Iris pigment epithelial cell (primary cell): ENCODE measurements around the gene SCGB1C2.
"Not testable (repeated sequence)": the region's sequence is repeated elsewhere in the genome, so short reads cannot be mapped to it uniquely, and the experiment has no call there.

Experiments
- DNase-seq: peaks from one replicate; pipeline ENCODE4 v3.0.0-alpha.2; 2011; ENCODE audit warnings: low read depth

SCGB1C2 gene

DNA sequence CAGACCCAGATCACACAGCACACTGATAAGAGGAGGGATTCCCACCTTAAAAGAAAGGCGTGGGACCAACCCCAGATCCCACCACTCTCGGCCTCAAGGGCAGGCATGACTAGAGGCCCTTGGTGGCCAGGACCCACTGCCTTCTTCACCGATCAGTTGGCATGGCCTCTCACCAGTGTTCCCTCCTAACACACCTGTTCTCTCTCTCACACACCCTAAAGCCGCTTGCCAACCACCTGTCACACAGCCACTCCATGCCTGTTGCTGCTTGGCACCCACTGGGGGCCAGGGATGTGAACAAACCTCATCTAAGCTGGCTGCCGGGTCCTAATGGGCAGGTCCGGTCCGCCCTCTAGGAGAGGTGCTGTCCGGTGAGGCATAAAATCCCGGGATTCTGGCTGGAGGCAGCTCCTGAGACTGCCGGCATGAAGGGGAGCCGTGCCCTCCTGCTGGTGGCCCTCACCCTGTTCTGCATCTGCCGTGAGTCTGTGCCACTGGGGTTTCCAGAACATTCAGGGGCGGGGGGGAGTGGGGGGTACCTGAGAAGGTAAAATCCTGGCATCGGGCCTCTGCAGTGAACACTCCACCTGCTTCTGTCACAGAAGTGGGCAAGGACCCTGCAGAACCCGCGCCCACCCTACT is at the start of gene SCGB1C2:
Gene SCGB1C2, plus strand, starts transcription at position 404 of the 642 bp plus-strand sequence. Its CDS starts 22 bp downstream, at position 426.
- not testable (repeated sequence) for DNase-seq

DNA sequence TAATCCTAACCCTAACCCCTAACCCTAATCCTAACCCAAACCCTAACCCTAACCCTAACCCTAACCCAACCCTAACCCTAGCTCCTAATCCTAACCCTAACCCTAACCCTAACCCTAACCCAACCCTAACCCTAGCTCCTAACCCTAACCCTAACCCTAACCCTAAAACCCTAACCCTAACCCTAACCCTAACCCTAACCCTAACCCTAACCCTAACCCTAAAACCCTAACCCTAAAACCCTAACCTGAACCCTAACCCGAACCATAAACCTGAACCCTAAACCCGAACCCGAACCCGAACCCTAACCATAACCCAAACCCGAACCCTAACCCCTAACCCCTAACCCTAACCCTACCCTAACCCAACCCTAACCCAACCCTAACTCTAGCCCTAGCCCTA is 24.3 kb upstream of the SCGB1C2 start:
- DNase-seq: not testable (repeated sequence)

DNA sequence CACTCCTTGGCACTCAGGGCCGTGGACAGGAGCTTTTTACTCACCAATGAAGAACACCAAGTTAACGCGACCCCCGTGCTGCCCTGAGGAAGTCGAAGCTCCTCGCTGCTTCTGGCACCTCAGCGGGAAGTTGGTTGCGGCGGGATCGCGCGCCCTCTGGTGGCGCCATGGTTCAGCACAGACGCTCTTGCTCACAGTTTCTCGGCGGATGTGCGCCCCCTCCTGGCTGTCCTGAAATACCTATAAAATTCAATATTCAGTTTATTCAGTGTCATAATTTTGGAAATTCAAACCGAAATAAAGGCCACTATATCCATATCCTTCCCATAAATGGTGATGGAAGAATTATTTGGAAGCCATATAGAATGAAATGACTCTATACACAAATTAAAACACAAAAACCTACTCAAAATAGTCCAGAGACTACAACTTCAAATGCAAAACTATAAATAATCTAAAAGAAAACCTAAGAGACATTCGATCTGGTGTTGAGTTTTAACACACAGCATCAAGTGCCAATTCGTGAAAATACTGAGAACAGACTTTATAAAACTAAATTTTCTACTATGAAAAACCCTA is 18.9 kb upstream of the SCGB1C2 start:
- peak; percentile 13 for DNase-seq

DNA sequence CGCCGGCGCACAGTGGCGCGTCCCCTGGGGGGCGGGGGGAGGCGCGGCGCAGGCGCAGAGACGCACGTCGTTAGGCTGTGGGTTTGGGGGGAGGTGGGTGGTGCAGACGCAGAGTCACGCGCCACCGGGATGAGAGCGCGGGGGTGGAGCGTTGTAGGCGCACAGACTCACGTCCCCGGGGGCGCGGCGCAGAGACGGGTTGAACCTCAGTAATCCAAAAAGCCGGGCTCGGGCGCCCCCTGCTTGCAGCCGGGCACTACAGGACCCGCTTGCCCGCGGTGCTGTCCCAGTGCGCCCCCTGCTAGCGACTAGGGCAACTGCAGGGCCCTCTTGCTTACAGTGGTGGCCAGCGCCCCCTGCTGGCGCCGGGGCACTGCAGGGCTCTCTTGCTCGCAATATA is 3.4 kb upstream of the SCGB1C2 start:
- not testable (repeated sequence) for DNase-seq

DNA sequence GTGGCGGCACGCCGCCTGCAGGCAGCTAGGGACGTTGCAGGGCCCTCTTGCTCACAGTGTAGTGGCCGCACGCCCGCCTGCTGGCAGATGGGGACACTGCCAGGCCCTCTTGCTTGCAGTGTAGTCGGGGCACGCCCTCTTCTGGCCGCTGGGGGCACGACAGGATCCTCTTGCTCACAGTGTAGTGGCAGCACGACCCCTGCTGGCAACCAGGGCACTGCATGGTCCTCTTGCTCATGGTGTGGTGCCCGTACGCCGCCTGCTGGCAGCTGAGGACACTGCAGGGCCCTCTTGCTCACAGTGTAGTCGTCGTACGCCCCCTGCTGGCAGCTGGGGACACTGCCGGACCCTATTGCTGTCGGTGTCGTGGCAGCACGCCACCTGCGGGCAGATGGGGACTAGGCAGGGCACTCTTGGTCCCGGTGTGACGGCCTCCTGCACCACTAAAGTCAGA is 3.0 kb upstream of the SCGB1C2 start:
- not testable (repeated sequence) for DNase-seq

DNA sequence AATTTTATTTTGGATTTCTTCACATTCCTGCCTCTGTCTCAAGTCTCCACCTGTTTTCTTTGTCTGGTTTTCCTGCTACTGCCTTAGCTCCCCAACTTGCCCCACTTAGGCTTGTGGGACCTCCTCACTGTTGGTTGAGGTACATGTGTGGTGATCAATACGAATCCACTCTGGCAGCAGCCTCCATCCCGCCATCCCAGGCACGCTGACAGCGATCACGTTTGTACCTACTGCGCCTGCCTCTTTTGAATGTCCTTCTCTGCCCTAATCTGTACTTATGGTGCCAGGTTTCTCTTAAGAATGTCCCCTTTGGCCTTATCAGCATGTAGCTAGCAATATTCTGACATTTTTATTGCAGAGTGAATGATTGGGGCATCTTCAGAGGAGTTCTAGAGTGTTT is 2.3 kb upstream of the SCGB1C2 start:
- DNase-seq: not testable (repeated sequence)

DNA sequence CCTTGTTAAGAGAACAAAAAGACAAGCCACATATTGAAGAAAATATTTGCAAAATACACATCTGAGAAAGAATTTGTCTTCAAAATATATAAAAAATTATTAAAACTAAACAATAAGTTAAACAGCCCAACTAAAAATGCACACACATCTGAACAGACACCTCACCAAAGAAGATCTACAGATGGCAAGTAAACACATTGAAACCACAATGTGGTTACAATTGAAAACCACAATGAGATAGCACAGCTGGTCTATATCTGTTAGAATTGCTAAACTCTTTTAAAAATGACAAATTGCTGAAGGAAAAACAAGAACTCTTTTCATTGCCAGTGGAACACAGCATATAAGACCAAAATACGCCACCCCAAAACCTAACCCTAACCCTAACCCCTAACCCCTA is 1.5 kb upstream of the SCGB1C2 start:
- DNase-seq: not testable (repeated sequence)

DNA sequence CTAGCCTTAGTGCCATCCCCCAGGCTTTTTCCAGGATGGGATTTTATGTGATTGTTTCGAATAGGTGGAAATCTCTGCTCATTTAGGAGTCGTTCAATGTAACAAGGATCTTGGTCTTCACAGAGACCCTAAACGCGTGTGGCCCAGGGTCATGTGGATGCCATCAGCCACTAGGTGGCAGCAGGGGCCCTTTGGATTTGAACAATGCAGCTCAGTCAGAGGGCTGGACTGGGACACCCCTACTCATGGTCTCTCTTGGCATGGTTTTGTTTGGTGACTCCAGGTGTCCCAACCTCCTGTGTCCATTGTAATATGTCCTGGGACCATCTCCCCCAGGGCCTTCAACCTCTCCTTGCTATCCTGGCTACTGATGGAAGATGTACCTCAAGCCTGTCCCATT is 838 bp upstream of the SCGB1C2 start:
- DNase-seq: not testable (repeated sequence)

DNA sequence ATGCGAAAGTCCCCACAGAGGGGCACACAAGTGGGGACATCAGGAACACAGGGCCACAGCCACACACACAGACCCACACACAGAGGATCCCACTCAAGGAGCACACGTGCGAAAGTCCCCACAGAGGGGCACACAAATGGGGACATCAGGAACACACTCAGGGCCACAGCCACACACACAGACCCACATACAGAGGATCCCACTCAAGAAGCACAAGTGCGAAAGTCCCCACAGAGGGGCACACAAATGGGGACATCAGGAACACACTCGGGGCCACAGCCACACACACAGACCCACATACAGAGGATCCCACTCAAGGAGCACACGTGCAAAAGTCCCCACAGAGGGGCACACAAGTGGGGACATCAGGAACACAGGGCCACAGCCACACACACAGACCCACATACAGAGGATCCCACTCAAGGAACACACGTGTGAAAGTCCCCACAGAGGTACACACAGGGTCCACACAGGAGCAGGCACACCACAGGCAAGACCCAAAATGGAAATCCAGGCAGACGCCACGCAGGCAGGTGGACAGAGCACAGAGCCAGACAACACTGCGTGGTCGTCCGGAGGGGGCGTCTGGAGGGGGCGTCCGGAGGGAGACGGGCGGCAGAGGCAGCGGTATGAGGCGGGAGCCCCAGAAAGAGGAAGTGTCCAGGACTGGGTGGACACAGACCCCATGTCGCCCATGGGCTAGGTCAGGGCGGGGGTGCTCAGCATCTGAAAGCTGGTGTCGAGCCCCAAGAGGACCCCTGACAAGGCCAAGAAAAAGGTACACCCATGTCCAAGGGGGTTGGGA is 2.2 kb downstream of the SCGB1C2 start:
- not testable (repeated sequence) for DNase-seq

DNA sequence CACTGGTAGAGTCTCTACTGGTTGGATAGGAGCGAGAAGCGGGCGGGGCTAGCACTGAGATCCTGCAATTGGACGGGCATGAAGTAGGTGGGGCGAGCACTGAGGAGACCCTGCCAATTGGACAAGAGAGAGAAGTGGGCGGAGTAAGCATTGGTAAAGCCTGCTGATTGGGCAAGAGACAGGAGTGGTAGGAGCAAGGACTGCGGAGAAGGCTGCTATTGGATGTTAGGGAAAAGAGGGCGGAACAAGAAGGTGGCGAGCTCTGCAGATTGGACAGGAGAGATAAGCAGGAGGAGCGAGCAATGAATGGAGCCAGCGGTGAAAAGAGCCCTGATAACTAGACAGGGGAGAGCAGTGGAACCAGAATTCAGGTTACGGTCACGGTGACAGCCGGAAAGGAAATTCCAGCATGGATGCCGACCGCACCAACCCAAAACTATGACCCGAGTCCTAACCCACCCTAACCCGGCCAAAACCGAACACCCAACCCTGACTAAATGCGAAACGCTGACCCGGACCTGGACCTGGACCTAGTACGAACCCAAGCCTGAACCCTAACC is 4.8 kb downstream of the SCGB1C2 start:
- peak; percentile 46 for DNase-seq

DNA sequence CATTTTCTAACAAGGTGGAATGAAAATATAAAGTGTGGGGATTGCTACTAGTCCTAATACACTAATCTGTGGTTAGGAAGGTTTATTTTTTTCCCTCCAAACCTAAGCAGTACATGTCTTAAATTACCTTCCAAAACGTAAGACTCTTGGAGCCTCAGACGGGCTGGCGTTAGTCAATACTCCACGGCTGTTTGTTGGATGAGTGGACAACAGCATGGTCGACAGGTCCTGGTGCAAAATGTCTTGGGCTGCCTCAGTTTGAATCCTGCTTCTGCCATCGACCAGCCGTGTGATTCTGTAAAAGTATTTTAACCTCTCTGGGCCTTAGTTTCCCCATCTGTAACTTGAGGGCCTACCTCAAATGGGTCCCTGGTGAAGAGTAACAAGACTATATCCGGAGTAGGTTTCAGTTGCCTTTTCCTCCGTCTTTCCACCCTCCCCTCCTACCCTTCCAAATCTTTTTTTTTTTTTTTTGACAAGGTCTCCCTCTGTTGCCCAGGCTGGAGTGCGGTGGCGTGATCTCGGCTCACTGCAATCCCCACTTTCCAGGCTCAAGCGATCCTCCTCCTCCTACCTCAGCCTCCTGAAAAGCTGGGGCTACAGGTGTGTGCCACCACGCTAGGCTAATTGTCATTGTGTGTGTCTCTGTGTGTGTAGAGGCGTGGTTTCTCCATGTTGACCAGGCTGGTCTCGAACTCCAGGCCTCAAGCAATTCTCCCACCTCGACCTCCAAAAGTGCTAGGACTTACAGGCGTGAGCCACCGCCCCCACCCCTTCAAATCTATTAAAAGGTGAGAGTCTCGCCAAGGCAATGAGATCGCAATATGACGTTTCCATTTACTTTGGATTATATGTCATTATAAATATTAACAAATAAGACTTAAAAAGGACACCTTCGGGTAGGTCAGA is 5.8 kb downstream of the SCGB1C2 start:
- no peak for DNase-seq

DNA sequence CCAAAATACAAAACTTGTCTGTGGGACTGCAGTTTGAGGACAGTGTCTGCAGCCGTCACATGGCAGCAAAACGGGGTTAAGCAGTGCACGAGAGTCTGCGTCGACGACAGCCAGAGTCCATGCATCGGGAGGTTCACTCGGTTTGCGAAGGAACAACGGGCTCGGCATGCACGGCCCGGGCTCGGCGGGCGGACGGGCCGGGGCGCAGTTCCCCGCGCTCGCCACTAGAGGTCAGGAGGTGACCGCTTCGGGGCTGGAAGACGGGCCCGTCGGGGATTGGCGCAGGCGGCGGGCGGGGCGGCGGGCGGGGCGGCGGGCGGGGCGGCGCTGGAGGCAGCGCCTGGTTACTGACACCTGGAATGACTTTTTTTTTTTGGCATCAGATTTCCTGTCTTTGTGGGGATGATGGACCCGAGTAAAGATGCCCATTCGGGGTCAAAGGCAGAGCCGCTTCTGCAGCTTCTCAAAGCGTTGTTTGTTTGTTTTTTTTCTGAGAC is 6.5 kb downstream of the SCGB1C2 start:
- DNase-seq: peak; percentile 62

DNA sequence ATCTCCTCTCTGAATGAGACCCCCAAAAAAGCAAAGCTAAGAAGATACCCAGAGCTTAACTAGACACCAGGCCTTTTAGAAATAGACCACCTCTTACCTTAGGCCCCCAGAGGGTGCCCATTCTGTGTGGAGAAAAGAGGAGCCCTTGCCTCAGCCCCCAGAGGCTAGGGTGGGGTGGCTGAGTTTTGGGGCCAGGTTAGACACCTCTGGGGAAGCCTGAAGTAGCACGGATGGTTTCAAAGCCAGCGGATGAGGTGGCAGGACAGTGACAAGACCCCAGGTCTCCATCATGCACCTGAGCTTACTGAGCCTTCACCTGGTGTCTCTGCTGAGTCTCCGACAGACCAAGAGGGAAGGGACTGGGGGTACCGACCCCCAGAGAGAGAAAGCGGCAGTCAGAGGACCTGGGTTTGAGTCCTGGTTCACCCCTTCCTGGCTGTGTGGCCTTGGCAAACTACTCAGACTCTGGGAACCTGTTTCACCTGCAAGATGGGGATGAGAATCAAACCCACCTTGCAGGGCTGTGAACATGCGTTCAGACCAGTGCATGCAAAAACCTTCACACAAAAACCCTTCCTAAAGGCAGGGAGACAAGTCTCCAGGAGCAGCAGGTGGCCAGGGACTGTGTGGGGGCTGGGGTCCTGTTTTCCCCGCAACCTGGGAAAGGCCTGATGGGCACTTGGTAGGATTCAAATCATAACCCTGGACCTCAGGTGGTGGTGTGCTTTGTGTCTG is 7.7 kb downstream of the SCGB1C2 start:
- no peak for DNase-seq

DNA sequence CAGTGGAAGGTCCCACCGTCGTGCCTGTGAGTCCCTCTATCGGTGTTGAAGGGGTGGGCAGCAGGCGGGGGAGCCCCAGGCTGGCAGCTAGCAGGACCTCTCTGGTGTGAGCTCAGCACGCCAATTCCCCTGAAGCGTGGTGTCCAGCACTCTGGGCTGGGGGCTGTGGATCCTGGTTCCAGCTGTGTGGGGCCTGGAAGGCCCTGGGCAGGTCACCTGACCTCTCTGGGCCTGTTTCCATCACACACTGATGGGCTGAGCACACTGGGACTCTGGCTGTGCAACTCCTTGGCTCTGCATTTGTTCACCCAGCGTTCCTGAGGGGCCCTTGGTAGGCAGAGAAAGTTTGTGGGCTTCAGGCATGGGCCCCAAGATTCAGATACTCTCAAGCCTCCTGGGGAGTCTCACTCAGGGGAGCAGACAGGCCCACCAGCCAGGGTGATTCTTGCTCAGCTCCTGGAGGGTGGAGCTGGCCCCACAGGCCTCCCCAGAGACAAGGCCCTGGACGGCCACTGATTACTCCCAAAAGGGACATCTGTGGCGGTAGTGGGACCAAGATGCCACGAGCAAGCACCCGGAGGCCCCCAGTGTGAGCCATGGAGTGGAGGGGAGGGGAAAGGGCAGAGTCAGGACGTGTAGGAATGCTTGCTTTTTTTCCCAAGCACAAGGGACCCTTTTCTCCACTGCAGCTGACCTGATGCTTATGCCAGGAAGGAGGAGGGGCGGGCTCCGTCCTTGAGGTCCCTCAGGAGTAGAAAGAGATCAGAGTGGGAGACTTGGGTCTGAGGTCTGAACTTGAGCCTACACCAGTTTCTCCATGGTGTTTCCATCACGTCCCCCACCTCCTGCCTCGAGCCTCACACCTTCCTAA is 8.5 kb downstream of the SCGB1C2 start:
- DNase-seq: no peak

DNA sequence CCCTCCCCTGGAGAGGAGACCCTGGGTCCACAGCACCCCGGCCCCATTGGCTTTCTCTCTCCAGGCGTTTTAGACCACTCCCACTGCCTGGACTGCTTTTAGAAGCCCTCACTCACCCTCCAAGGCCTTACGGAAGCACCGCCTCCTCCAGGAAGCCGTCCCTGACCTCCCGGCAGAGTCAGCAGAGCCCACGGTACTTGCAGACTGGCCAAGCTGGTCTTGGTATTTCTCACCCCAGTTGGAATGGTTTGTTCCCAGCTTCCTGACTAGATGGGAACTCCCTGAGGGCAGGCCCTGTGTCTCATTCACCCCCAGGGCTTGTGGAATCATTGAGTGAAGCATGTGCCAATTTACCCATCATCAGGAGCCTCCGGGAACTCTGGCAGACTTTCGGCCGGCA is 9.2 kb downstream of the SCGB1C2 start:
- DNase-seq: no peak

DNA sequence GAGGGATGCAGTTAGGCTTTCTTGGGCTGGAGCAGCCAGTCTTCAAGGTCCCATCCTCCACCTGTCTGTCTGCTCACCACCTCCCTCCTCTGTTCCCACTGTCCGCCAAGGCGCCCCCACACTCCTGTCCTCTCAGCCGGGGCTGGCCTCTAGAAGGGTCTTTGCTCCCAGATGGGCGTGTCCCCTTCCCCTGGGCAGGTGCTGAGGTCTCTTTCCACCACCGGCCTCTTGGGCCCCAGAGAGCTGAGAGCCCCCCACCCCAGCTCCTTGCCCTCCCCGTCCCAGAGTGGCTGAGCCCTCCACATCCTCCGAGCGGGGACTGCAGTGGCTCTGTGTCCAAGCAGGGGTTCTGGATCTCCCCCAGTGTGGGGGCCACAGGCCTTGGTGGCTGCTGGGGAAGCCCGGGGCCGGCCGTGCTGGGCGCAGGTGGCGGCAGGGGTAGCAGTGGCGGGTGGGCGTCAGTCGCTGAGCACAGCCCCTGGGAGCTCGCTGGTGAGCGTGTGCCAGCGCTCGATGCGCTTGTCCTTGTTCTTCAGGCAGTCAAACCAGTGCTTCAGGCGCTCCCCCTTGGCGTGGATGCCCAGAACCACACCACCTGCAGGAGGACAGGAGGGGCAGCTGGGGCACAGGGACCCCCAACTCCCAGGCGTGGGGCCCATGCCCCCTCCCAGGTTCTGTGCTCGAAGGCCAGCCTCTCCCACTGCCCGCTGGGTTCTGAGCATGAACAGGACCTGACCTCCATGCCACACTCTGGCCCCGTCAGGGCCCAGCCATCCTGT is 9.8 kb downstream of the SCGB1C2 start:
- no peak for DNase-seq

DNA sequence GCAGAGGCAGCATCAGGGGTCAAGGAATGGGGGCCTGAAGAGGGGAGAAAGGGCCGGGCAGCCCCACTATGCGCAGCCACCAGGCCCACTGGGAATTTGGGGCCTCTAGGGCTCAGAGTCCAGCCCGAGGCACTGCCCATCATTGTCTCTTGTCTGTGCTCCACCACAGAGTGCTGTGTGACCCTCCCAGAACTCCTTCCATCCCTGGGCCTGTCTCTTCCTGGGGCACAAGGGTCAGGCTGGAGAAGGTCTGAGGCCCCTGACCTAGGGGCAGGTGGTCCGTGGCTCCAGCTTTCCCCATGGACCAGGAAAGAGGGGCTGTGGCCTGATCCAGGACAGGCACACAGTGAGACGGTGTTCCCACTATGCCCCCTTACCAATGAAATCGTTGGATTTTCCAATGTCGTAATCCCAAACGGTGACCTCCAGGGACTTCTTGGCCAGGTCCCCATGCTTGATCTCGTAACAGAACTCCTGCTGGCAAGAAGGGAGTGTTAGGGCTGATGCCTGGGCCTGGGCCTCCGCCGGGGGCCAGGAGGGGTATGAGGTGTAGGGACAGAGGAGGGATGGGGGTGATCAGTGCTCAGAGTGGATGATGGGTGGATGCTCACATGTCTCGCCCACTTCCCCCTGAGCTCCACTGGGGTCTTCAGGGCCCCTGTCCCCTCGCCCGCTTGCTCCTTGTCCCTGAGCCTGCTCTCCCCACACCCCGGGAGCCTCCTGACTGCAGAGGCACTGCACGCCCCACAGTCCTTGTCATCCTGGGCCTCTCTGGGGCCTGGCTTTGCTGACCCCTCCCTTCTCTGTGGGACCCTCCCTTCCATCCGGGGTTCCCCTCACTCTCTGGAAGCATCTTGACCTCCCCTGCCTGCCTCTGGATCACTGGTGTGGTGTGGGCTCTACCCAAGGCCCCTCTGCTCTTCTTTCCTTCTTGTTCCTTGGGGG is 10.7 kb downstream of the SCGB1C2 start:
- DNase-seq: no peak

DNA sequence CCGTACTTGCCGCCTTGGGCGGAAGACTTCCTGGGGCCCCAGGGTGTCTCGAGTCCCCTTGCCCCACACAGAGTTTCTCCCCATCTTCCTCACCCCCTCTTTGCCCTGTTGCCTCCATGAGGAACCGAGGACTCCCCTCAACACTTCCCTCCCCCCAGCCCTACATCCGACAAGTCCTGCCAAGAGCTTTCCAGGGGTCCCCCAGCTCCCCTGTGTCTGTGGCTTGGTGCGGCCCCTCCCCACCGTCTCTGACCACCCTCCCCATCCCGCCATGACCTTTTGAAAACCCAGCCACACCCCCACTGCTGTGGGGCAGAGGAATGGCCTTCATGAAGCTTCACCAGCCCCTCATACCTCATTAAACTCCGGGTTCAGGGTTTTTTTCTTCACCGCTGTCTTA is 11.4 kb downstream of the SCGB1C2 start:
- no peak for DNase-seq
